Right forelimb (tissue), 1 donor: ENCODE measurements around the gene SDR42E2.
"Not testable (repeated sequence)": the region's sequence is repeated elsewhere in the genome, so short reads cannot be mapped to it uniquely, and the experiment has no call there.

Experiments
- DNase-seq: peaks from one replicate; pipeline ENCODE4 v3.0.0-alpha.2; 2018

SDR42E2 gene

GRCh38 chr16:22192261-22193062 is 30.2 kb downstream of the SDR42E2 start:
- DNase-seq = peak; percentile 83

DNA sequence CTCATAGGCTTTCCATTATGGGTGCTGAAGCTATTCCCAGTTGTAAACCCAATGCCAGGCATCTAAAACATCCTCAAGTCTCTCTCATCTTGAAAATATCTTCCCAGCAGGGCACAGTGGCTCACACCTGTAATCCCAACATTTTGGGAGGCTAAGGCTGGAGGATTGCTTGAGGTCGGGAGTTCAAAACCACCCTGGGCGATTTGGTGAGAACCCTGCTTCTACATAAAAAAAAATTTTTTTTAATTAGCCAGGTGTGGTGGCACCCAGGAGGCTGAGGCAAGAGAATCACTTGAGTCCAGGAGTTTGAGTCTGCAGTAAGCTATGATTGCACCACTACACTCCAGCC is 30.7 kb downstream of the SDR42E2 start:
- no peak for DNase-seq

- no peak for DNase-seq
Observed at GRCh38 chr16:22194707-22195444, 32.6 kb downstream of the SDR42E2 start.

DNA sequence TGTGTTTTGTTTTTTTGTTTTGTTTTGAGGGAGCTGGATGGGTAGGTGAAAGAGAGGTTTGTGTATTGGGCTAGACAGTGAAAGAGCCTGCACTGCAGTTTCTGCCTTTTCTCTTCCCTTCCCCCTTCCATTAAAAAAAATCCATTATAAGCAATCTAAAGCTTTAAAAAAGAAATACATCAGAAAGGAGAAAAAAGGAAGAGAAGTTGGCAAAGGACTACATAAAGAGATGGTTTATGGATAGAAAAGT is 33.1 kb downstream of the SDR42E2 start:
- DNase-seq = no peak

DNA sequence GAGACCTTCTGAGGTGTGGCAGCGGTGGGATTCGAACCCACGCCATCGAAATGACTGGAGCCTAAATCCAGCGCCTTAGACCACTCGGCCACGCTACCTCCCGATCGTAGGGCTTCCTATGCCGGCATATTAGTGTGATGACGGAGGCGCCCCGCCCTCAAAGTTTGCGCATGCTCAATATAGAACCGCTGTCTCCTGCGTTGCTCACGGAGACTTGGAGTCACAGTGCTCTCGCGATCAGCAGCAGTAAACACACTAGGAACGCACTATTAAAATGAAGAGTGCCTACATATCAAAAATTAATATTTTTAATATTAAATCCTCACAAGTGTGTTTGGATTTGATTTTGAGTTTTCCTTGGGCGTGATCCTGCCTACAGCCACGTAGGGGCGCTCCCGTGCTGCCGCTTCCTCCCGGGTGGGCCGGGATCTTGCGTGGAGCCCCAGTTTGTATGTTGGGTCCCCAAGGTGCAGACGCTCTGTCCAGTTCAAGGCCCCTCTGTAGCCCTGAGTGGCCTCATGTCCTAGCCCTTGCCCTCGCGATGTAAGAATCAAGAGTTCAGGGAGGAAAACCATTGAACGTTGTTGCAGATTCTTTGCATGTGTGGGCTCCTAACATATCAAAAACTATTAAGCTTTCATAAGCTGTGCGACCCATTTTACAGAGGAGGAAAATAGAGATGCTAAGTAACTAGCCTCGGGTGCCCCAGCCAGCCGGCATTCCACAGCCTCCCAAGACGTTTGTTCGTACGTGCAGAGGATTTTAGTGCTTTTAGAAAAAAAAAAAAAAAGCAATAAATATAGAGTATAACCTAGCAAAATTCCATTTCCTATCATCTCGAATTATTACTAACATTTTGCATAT is 33.6 kb downstream of the SDR42E2 start:
- peak; percentile 99 for DNase-seq

- not testable (repeated sequence) for DNase-seq
Observed at GRCh38 chr16:22196559-22197168, 34.4 kb downstream of the SDR42E2 start.

DNA sequence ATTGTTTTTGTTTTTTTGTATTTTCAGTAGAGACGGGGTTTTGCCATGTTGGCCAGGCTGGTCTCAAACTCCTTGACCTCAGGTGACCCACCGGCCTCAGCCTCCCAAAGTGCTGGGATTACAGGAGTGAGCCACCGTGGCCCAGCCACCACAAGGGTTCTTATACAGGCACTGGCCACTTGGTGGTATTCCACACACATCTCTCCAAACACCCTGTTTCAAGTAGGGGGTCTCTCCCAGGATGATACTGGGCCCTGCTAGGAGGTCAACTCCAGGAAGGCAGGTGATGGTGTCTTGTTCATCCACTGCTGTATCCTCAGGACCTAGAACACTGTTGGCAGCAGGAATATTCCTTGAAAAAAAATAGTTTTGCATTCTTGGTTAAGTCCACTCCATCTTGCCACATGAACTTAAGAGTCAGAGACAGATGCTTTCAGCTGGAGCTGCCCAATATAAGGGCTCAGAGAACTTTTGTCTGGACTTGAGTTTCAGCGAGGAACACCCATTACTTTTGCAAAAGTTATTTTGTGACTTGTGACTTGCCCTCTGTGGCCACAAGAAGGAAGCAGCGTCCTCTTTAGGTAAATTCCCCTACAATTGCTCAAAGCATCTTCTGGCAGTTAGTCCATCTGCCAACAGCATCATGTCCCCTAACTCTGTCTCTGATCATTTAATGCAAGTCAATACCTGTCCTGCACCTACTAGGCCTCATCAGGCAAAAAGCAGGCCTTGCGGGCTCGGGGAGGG is 36.4 kb downstream of the SDR42E2 start:
- DNase-seq = no peak

- DNase-seq = no peak
Observed at GRCh38 chr16:22202261-22202637, 39.9 kb downstream of the SDR42E2 start.

GRCh38 chr16:22203091-22203490 is 40.8 kb downstream of the SDR42E2 start:
- DNase-seq = no peak

DNA sequence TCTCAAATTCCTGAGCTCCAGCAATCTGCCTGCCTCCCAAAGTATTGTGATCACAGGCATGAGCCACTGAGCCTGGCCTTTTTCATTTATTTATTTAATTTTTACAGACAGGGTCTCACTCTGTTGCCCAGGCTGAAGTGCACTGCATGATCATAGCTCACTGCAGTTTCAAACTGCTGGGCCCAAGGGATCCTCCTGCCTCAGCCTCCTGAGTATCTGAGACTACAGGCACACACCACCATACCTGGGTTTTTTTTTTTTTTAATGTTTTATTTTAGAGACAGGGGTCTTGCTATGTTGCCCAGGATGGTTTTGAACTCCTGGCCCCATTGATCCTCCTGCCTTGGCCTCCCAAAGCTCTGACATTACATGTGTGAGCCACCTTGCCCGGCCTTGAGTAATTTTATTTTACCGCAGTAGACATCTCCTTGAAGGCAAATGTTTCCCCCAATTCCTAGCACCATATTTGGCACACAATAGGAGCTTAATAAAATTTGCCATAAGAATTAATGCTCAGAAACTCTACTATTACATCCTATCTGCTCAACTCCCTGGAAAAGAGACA is 41.9 kb downstream of the SDR42E2 start:
- DNase-seq = no peak

GRCh38 chr16:22205577-22206012 is 43.3 kb downstream of the SDR42E2 start:
- DNase-seq = no peak

DNA sequence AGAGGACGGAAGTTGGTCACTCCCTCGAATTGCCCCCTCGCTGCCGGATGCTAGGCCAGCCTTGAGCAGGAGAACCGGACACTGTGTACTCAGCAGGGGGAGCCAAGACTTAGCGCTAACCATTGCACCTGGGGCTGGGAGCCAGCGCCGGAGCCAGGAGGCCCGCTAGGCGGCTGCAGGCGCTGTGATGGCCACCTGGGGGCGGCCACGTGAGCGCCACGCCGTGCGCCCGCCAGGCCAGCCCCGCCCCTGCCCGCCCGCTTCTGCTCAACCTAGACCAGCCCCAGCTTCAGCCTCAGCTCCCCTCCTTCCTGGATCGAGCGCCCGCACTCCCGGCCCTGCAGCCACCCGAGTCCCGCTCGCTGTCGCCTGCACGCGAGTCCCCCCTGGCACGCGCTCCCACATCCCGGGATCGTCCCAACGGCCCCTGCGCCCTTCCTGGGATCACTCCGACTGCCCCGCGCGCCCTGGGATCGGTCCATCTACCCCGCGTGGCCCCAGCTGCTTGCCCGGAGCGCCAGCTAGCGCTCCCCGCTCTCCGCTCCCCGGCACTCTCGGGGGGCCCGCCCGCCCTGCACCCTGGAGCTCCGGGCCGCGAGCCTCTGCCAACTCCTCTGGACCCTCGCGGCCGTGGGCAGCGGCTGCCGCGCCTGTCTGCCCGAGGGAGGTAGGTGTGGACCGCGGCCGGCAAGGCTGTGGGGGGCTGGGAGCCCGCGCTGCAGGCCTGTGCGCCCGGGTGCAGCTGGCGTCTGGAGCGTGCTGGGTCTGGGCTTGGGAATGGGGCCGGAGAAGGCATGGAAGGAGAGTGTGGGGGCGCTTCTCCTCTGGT is 43.9 kb downstream of the SDR42E2 start, which contains the start of gene EEF2K:
TSS of gene EEF2K (plus strand) at position 266 of the 829 bp plus-strand sequence. CDS start 19,452 bp downstream, outside the sequence.
- DNase-seq = peak; percentile 94

DNA sequence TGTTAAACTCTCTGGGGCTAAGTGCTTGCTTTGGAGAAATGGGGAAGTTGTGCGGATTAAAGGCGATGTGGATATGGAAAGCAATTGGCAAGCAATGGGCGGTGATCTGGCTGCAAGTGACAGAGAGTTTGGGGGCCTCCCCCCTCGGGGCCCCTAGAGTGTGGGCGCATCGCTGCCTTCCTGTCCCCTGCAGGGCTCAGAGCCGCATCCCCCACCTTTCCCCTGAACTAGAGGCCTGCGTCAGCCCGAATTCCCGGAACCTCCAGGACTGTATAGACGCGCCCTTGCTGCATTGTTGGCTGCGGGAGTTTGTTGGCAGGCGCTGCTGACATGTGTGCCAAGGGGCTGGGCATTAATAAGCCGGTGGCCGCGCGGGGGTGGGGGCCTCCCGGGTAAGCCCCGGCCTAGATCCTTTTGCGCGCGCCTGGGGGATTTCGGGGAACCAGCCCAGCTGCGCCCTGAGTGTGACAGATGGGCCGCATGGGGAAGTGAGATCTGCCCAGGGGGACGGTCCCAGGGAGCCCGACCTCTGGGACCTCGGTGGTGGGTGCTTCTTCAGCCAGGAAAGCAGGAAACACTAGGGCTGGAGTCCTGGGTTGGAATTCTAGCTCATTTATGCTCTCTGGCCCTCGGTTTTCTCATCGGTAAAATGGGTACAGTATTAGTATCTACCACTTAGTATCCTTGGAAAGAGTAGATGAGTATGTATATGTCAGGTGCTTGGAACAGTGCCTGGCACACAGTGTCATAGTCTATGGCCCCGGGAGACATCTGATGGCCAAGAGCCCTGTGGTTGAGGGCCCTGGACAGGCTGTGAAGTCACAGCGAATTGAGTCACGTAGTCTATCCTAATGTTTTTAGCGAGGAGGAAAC is 44.8 kb downstream of the SDR42E2 start:
- peak; percentile 91 for DNase-seq

DNA sequence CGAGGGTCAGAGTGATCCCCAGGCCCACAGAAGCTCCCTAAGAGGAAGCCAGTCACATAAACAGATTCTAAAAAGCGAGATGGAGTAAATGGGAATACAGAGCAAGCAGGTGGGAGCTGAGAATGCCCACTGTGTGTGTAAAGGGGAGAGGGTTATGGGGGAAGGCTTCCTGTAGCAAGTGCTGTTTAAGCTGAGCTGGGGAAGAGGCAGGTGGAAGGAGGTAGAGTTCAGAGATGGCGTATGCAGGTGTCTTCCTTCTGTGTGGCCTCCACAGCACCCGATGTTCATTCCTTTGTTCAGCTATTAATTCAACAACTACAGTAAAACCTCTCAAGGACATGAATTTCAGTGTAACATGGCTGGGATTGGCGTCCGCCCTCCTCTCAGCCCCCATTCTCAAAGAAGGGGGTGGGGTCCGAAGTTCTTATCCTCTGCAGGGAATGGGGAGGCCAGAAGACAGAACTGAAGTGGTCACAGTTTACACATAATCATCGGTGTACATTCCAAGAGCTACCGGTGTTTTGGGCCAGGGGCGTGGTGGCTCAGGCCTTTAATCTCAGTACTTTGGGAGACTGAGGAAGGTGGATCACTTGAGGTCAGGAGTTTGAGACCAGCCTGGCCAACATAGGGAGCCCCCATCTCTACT is 45.5 kb downstream of the SDR42E2 start:
- no peak for DNase-seq

DNA sequence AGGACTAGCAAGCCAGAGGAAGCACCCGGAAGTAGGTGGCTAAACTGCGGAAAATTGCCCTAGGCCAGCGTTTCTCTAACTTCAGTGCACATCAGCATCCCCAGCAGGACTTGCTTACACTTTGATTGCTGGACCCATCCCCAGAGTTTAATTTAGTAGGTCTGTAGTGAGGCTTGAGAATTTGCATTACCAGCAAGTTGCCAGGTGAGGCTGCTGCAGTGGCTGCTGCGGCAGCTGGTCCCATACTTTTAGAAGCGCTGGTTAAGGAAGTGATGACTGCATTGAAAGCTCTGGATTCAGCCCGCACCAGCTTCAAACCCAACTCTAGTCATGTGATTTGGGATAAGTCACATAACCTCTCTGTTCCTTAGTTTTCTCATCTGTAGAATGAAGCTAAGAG is 48.0 kb downstream of the SDR42E2 start:
- no peak for DNase-seq

GRCh38 chr16:22210854-22211253 is 48.5 kb downstream of the SDR42E2 start:
- DNase-seq = no peak

DNA sequence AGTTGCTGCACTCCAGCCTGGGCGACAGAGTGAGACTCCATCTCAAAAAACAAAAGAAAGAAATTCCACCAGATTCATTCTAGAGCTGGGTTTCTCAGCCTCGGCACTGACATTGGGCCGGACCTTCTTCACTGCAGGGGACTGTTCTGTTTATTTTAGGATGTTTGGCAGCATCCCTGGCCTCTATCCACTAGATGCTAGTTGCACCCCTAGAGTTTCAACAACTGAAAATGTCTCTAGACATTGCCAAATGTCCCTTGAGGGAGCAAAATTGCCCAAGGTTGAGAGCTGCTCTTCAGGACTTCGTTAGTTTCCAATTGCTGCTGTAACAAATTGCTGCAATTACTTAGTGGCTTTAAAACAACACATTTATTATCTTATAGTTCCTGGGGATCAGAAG is 50.9 kb downstream of the SDR42E2 start:
- no peak for DNase-seq

DNA sequence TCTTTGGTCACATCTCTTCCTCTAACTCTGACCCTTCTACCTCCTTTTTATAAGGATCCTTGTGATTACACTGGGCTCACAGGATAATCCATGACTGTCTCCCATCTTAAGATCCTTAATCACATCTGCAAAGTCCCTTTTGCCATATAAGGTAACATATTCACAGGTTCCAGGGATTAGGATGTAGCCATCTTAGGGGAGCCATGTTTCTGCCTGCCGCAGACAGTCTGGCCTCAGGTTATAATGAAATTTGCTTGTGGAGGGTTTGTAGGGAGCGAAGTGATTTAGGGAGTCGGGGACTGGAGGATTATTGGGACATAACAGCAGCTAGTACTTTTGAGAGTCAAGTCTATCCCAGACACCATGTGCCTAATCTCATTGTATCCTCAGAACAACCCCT is 51.5 kb downstream of the SDR42E2 start:
- no peak for DNase-seq

GRCh38 chr16:22214402-22214801 is 52.1 kb downstream of the SDR42E2 start:
- no peak for DNase-seq

DNA sequence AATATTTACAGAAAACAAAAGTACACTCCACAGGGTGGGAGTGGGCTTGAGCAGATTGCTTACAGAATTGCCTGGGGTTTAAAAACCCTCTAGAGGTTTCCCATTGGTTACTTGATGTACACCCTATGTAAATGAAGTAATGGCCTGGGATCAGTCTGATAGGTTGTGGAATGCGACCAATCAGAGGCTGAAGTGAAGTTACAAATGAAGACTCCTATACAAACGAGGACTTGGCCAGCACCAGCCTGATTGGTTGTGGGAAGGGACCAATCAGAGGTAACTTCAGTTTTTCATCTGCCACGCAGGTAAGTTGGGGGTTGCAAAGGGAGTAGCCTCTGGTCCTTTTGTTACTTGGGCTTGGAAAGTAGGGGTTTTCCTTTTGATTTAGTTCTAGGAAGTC is 52.6 kb downstream of the SDR42E2 start:
- no peak for DNase-seq
